Right cardiac atrium (tissue), 5 donors: ENCODE results near the gene KMT5B. TPM values are rescaled to one million over a fixed set of nuclear protein-coding genes. Genes with fewer than 3 reads are reported as not detected.

Experiments
- ATAC-seq, 2 donors: fragments of 200-7000 bp; cut with Tn5 transposase; one replicate each; pipeline versions ENCODE4 v1.8.0 to v1.9.1; 2020; ENCODE audit warnings: moderate library complexity in 2 of 2, mild to moderate bottlenecking in 1 of 2
- DNase-seq, 3 donors: peaks; one replicate each; pipeline ENCODE4 v3.0.0-alpha.2; 2020
- H3K27ac ChIP-seq: one replicate; pipeline ENCODE4 v1.5.1; 2013; ENCODE audit warnings: mild to moderate bottlenecking, low read length, control low read depth, moderate library complexity
- H3K27me3 ChIP-seq: one replicate; pipeline ENCODE4 v1.6.1; 2013; ENCODE audit not compliant: control insufficient read depth, insufficient read depth
- H3K4me1 ChIP-seq: one replicate; pipeline ENCODE4 v1.6.1; 2013; ENCODE audit warnings: low read length; ENCODE audit not compliant: control insufficient read depth, insufficient read depth
- H3K4me3 ChIP-seq: one replicate; pipeline ENCODE4 v1.5.1; 2013; ENCODE audit warnings: low read length, control low read depth
- H3K9me3 ChIP-seq: one replicate; pipeline ENCODE4 v1.6.1; 2013; ENCODE audit warnings: low read length; ENCODE audit not compliant: control insufficient read depth
- WGBS: extraction: QIAGEN DNeasy Blood & Tissue Kit; methylation state at CpG from one replicate; pipeline ENCODE4 v1.1.7; 2013; 5-methylcytosine and 5-hydroxymethylcytosine counted together
- intact Hi-C, 4 donors: fragments of 100-400 bp; cut with DNase I; formaldehyde crosslinking; loops; one replicate each; pipeline versions ENCODE4 v1.11.0 to v1.14.0; 2022 to 2023
- polyA plus RNA-seq: library from polyadenylated mRNA; stranded (reverse); fragments of 200-250 nt; gene quantifications from one replicate; pipeline ENCODE4 v1.2.3, GENCODE V29; 2013
- total RNA-seq, 4 donors: library from RNA; stranded (reverse); fragmentation: NEBNext Ultra II Directional; extraction: Animal tissue kit (Norgen Biotek cat#: 25700); gene quantifications; one replicate each; pipeline ENCODE4 v1.2.1, GENCODE V29; 2021
- donor health status: healthy with polysubstance abuse.
- donor health status: DM: no; HTN: yes; CAD: no.
- donor health status: DM: no; HTN: no; CAD: no.
- donor health status: DM: no; HTN: yes; CAD: no; lungs with severe emphysema.
- donor health status: DM: yes; HTN: yes; CAD: no.

Gene KMT5B
- total and polyA plus RNA-seq, 5 donors: 14.2 to 31.4 (median 30.3) TPM

DNA sequence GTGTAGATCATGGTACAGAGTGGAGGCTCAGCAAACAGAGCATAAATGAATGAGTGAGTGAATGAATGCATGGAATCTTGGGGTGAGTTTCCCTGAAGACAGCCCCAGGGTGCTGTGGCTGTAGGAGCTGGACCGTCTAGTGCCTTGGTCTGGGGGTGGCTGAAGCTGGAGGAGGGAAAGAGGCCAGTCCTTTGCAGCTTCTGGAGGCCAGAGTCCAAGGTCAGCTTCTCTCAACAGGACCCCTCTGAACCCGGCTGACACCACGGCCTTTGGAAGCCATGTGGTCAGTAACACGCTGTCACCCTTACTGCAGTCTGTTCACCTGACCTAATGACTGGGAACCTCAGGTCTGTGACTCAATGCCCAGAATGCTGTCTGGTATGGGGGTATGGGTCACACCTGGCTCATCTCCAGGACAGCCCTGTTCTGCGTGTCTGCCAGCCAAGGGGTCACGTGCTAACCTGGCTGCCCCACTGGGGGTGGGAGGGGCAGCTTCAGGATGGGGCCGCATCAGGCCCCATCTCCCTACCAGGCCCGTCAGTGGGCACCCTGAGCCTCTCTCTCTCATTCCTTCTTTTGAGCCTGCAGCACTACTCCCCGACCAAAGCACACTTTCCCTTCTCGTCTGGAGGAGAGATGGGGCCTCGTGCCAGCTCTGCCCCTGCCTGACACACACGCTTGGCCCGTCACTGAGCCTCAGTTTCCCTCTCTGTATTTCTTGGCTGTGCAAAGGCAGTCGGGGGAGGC, 67.8 kb downstream of the KMT5B start:
- H3K27ac ChIP-seq: no peak overlapping the region
- WGBS: 66% methylated on average over 14 of the region's 14 CpGs
- H3K4me1 ChIP-seq: peaks cover 13% of the 10 kb centered on the region

GRCh38 chr11:68143310-68143689, 69.8 kb downstream of the KMT5B start:
- ATAC-seq: no peak
- H3K27me3 ChIP-seq: no peaks in the 10 kb centered on the region
- no peak overlapping the region for H3K4me3 ChIP-seq
- intact Hi-C loops: no loop called here
- H3K9me3 ChIP-seq: no peaks in the 10 kb centered on the region
- H3K4me1 ChIP-seq: peaks cover 13% of the 10 kb centered on the region
- no peak for DNase-seq
- H3K27ac ChIP-seq: no peak overlapping the region
- whole genome bisulfite sequencing: 82% methylated on average over 4 of the region's 4 CpGs

More for the DNA sequence above, 67.8 kb downstream of the KMT5B start:
- H3K27me3 ChIP-seq: no peaks in the 10 kb centered on the region
- DNase-seq (no peak), ATAC-seq (no peak)
- H3K9me3 ChIP-seq: no peaks in the 10 kb centered on the region
- H3K4me3 ChIP-seq: no peak overlapping the region
- intact Hi-C loops: no loop called here

GRCh38 chr11:68142441-68143309, 70.4 kb downstream of the KMT5B start:
- peaks cover 13% of the 10 kb centered on the region for H3K4me1 ChIP-seq
- no peaks in the 10 kb centered on the region for H3K27me3 ChIP-seq
- 89% methylated on average over 16 of the region's 16 CpGs for WGBS
- intact Hi-C loops: no loop called here
- no peak for DNase-seq
- H3K27ac ChIP-seq: no peak overlapping the region
- no peak for ATAC-seq
- H3K4me3 ChIP-seq: no peak overlapping the region
- no peaks in the 10 kb centered on the region for H3K9me3 ChIP-seq

- ATAC-seq (no peak), DNase-seq (no peak)
- 71% methylated on average over 13 of the region's 13 CpGs for WGBS
- no peak overlapping the region for H3K4me3 ChIP-seq
- intact Hi-C loops: no loop called here
- no peaks in the 10 kb centered on the region for H3K27me3 ChIP-seq
- no peak overlapping the region for H3K27ac ChIP-seq
- H3K9me3 ChIP-seq: no peaks in the 10 kb centered on the region
- H3K4me1 ChIP-seq: peaks cover 10% of the 10 kb centered on the region
Observed at GRCh38 chr11:68142028-68142412, 71.1 kb downstream of the KMT5B start.

DNA sequence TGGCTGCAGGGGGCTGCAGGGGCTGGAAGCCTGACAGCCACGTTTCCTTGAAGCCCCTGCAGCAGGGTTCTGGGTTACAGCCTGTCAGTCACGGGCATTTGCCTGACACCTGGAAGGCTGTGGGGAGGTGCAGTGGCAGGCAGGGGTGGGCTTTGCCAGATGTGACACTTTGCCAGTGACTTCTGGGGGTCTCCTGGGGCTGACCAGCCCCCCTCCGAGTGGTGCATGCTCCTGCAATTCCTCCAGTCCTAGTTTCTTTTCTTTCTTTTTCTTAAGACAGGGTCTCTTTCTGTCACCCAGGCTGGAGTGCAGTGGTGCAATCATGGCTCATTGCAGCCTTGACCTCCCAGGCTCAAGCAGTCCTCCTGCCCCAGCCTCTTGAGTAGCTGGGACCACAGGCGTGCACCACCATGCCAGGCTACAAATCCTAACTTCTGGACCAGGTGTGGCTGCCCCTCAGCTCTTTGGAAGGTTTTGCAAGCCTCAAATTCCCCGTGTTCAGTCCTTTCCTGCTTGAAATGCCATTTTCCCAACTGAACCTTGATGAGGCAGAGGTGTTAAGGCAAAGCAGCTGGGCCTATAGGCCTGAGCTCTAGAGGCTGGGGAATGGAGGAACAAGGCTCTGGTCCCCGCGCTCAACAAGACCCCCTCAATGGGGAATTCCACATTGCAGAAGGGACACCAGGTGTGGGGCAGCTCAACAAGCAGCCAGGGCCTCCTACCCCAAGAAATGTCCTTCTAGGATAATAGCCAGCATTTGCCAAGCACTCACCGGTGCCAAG, 71.7 kb downstream of the KMT5B start:
- Histone ChIP-seq H3K27me3 (no peaks in the 10 kb centered on the region), H3K27ac (no peak overlapping the region), H3K4me1 (peaks cover 6% of the 10 kb centered on the region), H3K4me3 (no peak overlapping the region), H3K9me3 (no peaks in the 10 kb centered on the region)
- intact Hi-C loops: no loop called here
- ATAC-seq (no peak), DNase-seq (no peak)
- 72% methylated on average over 8 of the region's 8 CpGs for WGBS

GRCh38 chr11:68140496-68141245, 72.4 kb downstream of the KMT5B start:
- WGBS: 73% methylated on average over 9 of the region's 9 CpGs
- peaks cover 5% of the 10 kb centered on the region for H3K4me1 ChIP-seq
- no peaks in the 10 kb centered on the region for H3K9me3 ChIP-seq
- H3K27me3 ChIP-seq: no peaks in the 10 kb centered on the region
- ATAC-seq (no peak), DNase-seq (no peak)
- intact Hi-C loops: no loop called here
- no peak overlapping the region for H3K27ac ChIP-seq
- H3K4me3 ChIP-seq: no peak overlapping the region

GRCh38 chr11:68138237-68138636, 74.9 kb downstream of the KMT5B start:
- WGBS: 38% methylated on average over 4 of the region's 4 CpGs

DNA sequence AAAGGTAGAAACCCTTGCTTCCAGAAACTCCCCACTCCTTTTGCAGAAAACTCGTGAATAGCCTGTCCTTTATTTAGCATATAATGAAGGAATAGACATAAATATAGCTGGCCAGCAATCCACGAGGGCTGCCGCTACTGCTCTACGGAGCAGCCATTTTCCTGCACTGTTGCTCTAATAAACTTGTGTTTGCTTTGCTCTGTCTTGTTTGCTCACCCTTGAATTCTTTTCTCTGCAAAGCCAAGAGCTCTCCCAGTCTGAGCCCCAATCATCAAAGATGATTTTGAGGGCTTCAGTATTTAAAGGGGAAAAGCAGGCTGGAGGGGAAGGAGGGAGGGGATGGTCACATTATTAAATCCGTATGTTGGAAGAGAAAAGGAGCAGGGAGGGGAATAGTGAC, 75.3 kb downstream of the KMT5B start:
- no peaks in the 10 kb centered on the region for H3K9me3 ChIP-seq
- ATAC-seq (no peak), DNase-seq (no peak)
- no peak overlapping the region for H3K27ac ChIP-seq
- WGBS: 46% methylated on average over 5 of the region's 5 CpGs
- H3K4me1 ChIP-seq: peaks cover 3% of the 10 kb centered on the region
- no peaks in the 10 kb centered on the region for H3K27me3 ChIP-seq
- no peak overlapping the region for H3K4me3 ChIP-seq
- intact Hi-C loops: no loop called here

More at GRCh38 chr11:68138237-68138636, 74.9 kb downstream of the KMT5B start:
- DNase-seq: no peak
- Histone ChIP-seq H3K27me3 (no peaks in the 10 kb centered on the region), H3K27ac (no peak overlapping the region), H3K9me3 (no peaks in the 10 kb centered on the region), H3K4me1 (peaks cover 3% of the 10 kb centered on the region), H3K4me3 (no peak overlapping the region)
- ATAC-seq: no peak
- intact Hi-C loops: no loop called here

DNA sequence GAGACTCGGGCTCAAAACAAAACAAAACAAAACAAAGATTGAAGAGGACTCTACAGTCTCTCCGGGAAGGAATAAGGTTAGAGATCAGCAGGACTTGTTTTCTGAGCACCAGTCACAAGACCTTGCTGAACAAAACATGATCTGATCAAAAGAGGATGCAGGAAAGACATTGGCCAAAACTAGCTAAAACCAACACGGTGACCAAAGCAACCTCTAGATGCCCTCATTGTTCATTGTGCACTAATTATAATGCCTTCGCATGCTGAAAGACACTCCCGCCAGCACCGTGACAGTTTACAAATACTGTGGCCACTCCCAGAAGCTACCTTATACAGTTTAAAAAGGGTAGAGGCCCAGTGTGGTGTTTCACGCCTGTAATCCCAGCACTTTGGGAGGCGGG, 76.2 kb downstream of the KMT5B start:
- no peak overlapping the region for H3K4me3 ChIP-seq
- intact Hi-C loops: no loop called here
- no peak overlapping the region for H3K27ac ChIP-seq
- no peak for DNase-seq
- ATAC-seq: no peak
- peaks cover 3% of the 10 kb centered on the region for H3K4me1 ChIP-seq
- H3K27me3 ChIP-seq: no peaks in the 10 kb centered on the region
- no peaks in the 10 kb centered on the region for H3K9me3 ChIP-seq
- WGBS: 87% methylated on average over 8 of the region's 8 CpGs

GRCh38 chr11:68135161-68135560, 77.9 kb downstream of the KMT5B start:
- over 99% methylated on average over 3 of the region's 3 CpGs for WGBS
- no peaks in the 10 kb centered on the region for H3K9me3 ChIP-seq
- ATAC-seq: no peak

More at GRCh38 chr11:68135161-68135560, 77.9 kb downstream of the KMT5B start:
- H3K4me1 ChIP-seq: no peaks in the 10 kb centered on the region
- no peaks in the 10 kb centered on the region for H3K27me3 ChIP-seq
- intact Hi-C loops: no loop called here
- DNase-seq: no peak
- no peak overlapping the region for H3K27ac ChIP-seq
- H3K4me3 ChIP-seq: no peak overlapping the region
